ENCODE data around the gene CHD6.

GRCh38 chr20:41534842-41535241, 83.3 kb downstream of the CHD6 start:
- TF ChIP-seq ELK4 (IDR thresholded peaks at IDR 0.05; ENCODE audit: borderline replicate concordance, low read depth, low read length) = no peak
- TF ChIP-seq CTCF (tag by site-specific recombination; IDR thresholded peaks at IDR 0.05) = no peak
- TF ChIP-seq ZNF747 (tag by site-specific recombination; IDR thresholded peaks at IDR 0.05) = no peak
